Measurements from ENCODE around the gene DUSP21.

GRCh38 chrX:44871931-44872820 lies 28.4 kb downstream of the DUSP21 start:
- TF ChIP-seq CTCF (IDR thresholded peaks at IDR 0.05) (no peak), POLR2A (IDR thresholded peaks at IDR 0.05) (no peak)

All from heart left ventricle (tissue), 13 donors.